GM13976 (cell line): ENCODE results near the gene CACTIN.
A peak's percentile ranks its signal among the peaks of the same experiment; 100 is the strongest.

Experiments used
- DNase-seq: peaks from one replicate; pipeline ENCODE4 v3.0.0; 2012; ENCODE audit warnings: low spot score
- in situ Hi-C: fragments of 300-500 bp; cut with MboI; formaldehyde crosslinking; loops from one replicate; pipeline ENCODE4 v1.12.0; 2022; ENCODE audit warnings: low sequenced_read_pairs, mixed read lengths, inconsistent platforms; ENCODE audit not compliant: unreplicated experiment
- TF ChIP-seq, protein P1 (sequence below): IDR thresholded peaks from 2 replicates; pipeline ENCODE4 v1.5.1; 2012; ENCODE audit warnings: borderline replicate concordance, mild to moderate bottlenecking; ENCODE audit not compliant: insufficient read depth; ENCODE audit errors: extremely low read depth, missing control alignments, control extremely low read depth

Gene CACTIN

DNA sequence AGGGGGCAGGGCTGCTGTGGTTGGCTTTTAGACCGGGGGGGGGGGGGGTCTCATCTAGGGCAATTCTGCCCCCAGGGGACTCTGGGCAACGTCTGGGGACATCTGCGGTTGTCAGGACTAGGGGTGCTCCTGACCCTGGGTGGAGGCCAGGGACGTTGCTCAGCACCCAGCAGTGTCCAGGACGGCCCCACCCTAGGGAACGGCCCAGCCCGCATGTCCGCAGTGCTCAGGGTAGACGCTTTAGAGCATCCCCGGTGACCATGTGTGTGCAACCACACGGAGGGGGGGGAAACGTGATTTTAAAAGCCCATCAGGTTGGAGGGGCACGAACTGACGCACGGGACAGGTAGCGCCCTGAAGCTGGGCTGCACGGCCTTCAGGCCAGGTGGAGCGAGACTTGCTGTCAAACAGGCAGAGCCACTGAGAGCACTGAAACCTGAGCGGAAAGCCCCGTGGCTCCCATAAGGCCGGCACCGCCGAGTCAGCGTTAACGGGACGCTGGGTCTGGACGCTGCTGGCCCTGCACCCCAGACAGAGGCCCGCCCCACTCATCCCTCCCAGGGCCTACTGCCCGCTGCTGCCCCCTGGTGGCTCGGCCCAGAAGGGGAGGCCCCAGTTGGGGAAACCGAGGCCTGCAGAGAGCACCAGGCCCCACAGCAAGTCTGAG lies 8.3 kb downstream of the CACTIN start:
- TF ChIP-seq, protein P1, sequence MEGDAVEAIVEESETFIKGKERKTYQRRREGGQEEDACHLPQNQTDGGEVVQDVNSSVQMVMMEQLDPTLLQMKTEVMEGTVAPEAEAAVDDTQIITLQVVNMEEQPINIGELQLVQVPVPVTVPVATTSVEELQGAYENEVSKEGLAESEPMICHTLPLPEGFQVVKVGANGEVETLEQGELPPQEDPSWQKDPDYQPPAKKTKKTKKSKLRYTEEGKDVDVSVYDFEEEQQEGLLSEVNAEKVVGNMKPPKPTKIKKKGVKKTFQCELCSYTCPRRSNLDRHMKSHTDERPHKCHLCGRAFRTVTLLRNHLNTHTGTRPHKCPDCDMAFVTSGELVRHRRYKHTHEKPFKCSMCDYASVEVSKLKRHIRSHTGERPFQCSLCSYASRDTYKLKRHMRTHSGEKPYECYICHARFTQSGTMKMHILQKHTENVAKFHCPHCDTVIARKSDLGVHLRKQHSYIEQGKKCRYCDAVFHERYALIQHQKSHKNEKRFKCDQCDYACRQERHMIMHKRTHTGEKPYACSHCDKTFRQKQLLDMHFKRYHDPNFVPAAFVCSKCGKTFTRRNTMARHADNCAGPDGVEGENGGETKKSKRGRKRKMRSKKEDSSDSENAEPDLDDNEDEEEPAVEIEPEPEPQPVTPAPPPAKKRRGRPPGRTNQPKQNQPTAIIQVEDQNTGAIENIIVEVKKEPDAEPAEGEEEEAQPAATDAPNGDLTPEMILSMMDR = peak; percentile 83
- DNase-seq = peak; percentile 93
- in situ Hi-C loops = no loop called here

DNA sequence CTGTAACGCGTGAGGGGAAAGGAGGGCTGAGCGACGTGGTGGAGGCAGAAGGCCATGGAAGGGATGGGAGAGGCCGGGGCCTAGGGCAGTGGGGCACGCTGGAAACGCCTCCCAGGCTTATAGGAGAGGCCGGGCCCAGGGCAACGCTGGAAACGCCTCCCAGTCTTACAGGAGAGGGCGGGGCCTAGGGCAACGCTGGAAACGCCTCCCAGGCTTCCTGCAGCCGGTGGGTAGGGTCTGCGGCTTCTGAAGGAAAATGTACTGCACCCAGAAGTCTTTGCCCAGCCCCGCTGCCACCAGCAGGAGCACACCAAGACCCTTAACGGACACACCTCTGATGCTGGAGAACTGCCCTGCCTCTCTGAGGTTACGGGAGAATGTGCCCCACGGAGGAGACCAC lies 9.1 kb downstream of the CACTIN start:
- DNase-seq = no peak
- TF ChIP-seq, protein P1 = no peak
- in situ Hi-C loops = no loop called here

DNA sequence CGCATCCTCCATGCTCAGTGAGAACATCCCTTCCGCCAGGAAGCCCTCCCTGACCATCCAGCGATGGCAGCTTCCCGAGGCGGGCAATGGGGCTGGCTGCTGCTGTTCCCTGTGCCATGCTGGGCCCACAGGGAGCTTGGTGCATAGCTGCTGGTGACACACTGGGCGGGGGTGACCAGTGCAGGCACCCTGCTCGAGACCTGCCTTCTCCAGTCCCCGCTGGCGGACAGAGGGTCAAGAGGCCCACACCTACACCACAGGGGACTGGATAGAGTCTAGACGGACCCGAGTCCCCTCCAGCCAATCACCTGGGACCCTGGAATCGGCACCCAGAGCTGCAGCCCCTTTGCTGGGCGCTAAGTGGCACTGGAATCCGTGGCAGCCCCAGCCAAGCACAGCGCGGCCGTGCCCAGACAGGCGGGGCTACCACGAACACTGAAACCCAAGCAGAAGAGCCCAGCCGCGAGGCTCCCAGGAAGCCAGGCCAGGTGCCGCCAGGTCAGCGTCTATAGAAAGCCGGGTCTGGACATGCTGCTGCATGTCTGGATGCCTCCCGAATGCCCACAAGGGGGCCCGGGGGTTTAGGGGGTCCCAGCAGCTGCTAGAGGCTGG lies 11.0 kb downstream of the CACTIN start:
- DNase-seq = no peak
- in situ Hi-C loops = no loop called here
- TF ChIP-seq, protein P1 = no peak

DNA sequence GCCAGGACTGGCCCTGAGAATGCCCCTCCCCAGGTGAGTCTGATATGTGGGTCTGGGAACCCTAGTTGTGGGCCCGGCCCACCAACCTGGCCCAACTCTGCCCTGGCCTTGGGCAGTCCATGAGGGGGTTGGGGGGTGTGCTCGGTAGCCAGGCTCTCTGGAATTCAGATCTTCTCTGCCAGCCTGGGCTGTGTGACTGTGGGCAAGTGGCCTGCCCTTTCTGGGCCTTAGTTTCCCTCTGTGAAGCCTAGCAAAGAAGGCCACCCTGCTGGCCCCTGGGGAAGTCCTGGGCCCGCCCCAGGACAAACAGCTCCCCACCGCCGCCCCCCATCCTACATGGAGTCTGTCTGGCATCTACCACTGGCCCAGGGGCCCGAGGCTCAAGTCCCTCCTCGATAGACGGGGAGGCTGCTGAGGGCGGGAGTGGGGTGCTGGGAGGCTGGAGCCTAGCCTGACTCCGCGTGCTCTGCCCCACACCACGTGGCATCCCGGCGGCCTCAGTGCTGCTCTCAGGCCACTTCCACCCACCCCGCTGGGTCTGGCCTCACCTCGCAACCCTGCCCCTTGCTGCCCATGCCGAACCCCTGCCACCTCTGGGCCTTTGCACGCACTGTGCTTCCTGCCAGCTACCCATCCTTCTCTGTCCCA lies 11.6 kb downstream of the CACTIN start:
- TF ChIP-seq, protein P1 = no peak
- in situ Hi-C loops = no loop called here

DNA sequence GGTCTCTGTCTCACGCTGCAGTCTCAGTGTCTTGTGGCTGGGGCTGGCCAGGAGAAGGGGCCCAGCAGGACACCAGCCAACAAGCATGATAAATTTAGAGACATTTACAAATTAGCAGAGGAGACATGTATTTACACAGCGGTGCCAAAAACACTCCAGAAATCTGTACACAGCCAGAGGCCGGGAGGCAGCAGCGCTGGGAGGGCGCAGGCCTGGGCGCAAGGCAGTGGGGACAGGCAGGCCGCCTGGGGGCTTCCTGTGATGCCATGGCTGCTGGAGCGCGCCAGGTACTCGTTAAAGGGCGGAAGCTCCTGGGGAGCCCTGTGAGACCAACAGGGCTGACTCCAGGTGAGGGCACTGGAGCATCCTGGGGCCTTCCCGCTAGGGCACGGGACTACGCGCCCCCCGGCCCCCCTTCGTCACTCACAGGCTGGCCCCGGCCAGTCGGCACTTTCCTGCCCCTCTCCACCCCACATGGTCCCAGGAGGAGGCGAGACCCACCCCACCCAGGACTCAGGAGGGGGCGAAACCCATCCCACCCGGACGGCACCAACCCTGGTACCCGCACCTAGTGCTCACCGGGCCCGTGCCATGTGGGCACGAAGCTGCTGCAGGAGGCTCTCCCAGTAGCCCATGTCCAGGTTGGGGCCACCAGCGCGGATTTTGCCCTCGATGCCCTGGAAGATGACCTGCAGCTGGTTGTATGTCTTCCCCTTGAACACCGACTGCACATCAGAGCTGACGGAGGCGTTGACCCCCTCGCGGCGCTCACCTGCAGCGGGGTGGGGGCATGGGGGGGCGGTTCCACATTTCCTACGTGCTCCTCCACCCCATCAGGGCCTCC lies 12.6 kb downstream of the CACTIN start:
- no peak for DNase-seq
- in situ Hi-C loops = no loop called here
- TF ChIP-seq, protein P1 = no peak

More for the DNA sequence above, 11.6 kb downstream of the CACTIN start:
- no peak for DNase-seq
